Erythroblast (primary cell): Measurements from ENCODE around the gene CHMP2A.
A peak's percentile ranks its signal among the peaks of the same experiment; 100 is the strongest.

Experiments
- GATA1 ChIP-seq: IDR thresholded peaks from 2 replicates; pipeline ENCODE4 v1.6.1; 2011; ENCODE audit warnings: low read depth, mild to moderate bottlenecking, control low read depth, low read length, moderate library complexity
- POLR2A ChIP-seq: IDR thresholded peaks from 2 replicates; pipeline ENCODE4 v1.6.1; 2011; ENCODE audit warnings: mild to moderate bottlenecking, low read length

DNA sequence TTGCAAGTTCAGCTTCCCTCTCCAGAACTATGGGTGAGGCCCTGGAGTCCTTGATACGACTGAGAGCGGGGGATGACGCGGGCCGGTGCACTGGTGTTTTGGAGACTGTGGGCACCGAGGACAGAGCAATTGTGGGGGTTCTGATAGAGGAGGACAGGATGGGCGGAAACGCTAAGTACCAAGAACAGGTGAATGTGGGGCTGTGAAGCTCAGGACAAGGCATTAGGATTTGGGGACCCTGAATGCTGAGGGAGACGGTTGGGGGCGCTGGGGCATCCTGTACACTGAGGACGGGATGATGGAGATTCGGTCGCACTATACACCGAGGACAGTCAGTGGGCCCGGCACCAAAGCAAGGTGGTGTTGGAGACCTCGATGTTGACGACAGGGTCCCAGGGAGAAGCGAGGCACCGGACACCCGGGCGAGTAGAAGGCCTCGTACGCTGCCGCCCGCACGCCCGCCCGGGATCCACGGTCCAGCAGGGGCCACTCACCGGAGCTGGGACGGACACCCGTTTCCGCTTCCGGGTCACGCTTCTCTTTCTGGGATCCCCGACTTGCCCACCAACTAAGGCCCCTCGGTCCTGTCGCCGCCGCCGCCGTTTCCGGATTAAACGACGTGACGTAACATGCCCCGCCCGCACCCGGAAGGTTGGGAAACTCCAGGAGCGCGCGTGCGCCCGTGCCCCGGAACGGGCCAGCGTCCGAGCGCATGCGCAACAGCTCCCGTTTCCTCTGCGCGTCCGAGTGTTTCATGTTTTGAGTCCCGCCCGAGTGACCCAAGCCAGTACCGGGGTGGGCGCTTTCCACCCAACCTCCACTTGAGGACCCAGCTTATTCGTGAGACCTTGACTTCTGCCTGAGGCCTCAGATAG lies at the start of gene CHMP2A:
- TF ChIP-seq POLR2A (peak; percentile 90), GATA1 (no peak)
